Measurements from ENCODE around the gene DERL3. TPM values are rescaled to one million over a fixed set of nuclear protein-coding genes. Genes with fewer than 3 reads are reported as not detected.

DERL3 gene
- total and polyA plus RNA-seq, 2 experiments from 2014 or later: 13.6 to 19.5 TPM

DNA sequence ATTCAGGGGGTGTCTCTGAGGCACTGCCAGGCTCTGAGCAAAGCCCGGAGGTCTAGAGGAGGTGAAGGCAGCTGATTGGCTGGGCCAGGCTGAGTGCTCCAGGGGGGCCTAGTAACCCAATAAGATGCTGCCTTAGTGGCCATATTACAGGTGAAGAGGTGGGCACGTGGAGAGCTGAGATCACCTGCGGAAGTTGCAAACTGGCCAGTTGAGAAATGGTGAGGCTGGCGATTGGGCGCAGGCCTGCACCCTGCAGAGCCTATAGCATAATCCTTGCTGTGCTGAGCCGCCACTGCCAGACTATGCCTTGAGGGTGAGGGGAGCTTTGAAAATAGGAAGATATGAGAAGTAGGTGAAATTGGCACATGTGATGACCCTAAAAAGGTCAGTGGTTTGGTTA is 21.7 kb downstream of the DERL3 start:
- Mint-ChIP-seq H3K9me3 (no peaks in the 10 kb centered on the region; the same call in 2 of the 3 replicates), H3K36me3 (ENCODE audit: low read depth) (peaks cover 94% of the 10 kb centered on the region), H3K4me1 (peaks cover 9% of the 10 kb centered on the region; the same call in 2 of the 3 replicates), H3K27me3 (ENCODE audit: insufficient read depth, low read depth, poor library complexity) (peaks cover 14% of the 10 kb centered on the region), H3K27ac (no peak overlapping the region), H3K4me3 (no peak overlapping the region)
- no peaks in the 10 kb centered on the region; the same call in 1 of the 2 replicates for H4K20me1 ChIP-seq (replicated peaks; ENCODE audit: insufficient read depth)
- no peak overlapping the region for H2AFZ ChIP-seq
- no peak for TF ChIP-seq POLR2AphosphoS5 (IDR thresholded peaks at IDR 0.05; ENCODE audit: low read depth)
- TF ChIP-seq EZH2 (IDR thresholded peaks at IDR 0.05; ENCODE audit: low read depth, unreplicated experiment): no peak
- TF ChIP-seq CTCF (conservative IDR thresholded peaks at IDR 0.05; ENCODE audit: low read depth in 2 of 2): no peak
- no peak for TF ChIP-seq STAT1 (IDR thresholded peaks at IDR 0.05; ENCODE audit: unreplicated experiment)
- TF ChIP-seq ZNF114 (CRISPR knock-in tag; IDR thresholded peaks at IDR 0.05): no peak
- no peak for TF ChIP-seq NANOG (IDR thresholded peaks at IDR 0.05; ENCODE audit: borderline replicate concordance)
- no peak for TF ChIP-seq CREB1 (CRISPR knock-in tag; IDR thresholded peaks at IDR 0.05; ENCODE audit: low read depth)
- no peak for TF ChIP-seq JUNB (IDR thresholded peaks at IDR 0.05; ENCODE audit: unreplicated experiment)
- no peak for TF ChIP-seq EZH2phosphoT487 (IDR thresholded peaks at IDR 0.05; ENCODE audit: unreplicated experiment)
- no peak for TF ChIP-seq REST (IDR thresholded peaks at IDR 0.05; ENCODE audit: unreplicated experiment)
- no peak for TF ChIP-seq ETS1 (IDR thresholded peaks at IDR 0.05)
- TF ChIP-seq, protein P1, sequence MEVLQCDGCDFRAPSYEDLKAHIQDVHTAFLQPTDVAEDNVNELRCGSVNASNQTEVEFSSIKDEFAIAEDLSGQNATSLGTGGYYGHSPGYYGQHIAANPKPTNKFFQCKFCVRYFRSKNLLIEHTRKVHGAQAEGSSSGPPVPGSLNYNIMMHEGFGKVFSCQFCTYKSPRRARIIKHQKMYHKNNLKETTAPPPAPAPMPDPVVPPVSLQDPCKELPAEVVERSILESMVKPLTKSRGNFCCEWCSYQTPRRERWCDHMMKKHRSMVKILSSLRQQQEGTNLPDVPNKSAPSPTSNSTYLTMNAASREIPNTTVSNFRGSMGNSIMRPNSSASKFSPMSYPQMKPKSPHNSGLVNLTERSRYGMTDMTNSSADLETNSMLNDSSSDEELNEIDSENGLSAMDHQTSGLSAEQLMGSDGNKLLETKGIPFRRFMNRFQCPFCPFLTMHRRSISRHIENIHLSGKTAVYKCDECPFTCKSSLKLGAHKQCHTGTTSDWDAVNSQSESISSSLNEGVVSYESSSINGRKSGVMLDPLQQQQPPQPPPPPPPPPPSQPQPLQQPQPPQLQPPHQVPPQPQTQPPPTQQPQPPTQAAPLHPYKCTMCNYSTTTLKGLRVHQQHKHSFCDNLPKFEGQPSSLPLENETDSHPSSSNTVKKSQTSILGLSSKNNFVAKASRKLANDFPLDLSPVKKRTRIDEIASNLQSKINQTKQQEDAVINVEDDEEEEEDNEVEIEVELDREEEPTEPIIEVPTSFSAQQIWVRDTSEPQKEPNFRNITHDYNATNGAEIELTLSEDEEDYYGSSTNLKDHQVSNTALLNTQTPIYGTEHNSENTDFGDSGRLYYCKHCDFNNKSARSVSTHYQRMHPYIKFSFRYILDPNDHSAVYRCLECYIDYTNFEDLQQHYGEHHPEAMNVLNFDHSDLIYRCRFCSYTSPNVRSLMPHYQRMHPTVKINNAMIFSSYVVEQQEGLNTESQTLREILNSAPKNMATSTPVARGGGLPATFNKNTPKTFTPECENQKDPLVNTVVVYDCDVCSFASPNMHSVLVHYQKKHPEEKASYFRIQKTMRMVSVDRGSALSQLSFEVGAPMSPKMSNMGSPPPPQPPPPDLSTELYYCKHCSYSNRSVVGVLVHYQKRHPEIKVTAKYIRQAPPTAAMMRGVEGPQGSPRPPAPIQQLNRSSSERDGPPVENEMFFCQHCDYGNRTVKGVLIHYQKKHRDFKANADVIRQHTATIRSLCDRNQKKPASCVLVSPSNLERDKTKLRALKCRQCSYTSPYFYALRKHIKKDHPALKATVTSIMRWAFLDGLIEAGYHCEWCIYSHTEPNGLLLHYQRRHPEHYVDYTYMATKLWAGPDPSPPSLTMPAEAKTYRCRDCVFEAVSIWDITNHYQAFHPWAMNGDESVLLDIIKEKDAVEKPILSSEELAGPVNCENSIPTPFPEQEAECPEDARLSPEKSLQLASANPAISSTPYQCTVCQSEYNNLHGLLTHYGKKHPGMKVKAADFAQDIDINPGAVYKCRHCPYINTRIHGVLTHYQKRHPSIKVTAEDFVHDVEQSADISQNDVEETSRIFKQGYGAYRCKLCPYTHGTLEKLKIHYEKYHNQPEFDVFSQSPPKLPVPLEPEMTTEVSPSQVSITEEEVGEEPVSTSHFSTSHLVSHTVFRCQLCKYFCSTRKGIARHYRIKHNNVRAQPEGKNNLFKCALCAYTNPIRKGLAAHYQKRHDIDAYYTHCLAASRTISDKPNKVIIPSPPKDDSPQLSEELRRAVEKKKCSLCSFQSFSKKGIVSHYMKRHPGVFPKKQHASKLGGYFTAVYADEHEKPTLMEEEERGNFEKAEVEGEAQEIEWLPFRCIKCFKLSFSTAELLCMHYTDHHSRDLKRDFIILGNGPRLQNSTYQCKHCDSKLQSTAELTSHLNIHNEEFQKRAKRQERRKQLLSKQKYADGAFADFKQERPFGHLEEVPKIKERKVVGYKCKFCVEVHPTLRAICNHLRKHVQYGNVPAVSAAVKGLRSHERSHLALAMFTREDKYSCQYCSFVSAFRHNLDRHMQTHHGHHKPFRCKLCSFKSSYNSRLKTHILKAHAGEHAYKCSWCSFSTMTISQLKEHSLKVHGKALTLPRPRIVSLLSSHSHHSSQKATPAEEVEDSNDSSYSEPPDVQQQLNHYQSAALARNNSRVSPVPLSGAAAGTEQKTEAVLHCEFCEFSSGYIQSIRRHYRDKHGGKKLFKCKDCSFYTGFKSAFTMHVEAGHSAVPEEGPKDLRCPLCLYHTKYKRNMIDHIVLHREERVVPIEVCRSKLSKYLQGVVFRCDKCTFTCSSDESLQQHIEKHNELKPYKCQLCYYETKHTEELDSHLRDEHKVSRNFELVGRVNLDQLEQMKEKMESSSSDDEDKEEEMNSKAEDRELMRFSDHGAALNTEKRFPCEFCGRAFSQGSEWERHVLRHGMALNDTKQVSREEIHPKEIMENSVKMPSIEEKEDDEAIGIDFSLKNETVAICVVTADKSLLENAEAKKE (CRISPR knock-in tag; IDR thresholded peaks at IDR 0.05): no peak
- TF ChIP-seq ZNF331 (CRISPR knock-in tag; IDR thresholded peaks at IDR 0.05; ENCODE audit: low read depth): no peak
- H3K27ac ChIP-seq (ENCODE audit: low read depth): no peak overlapping the region
- no peaks in the 10 kb centered on the region for H3K79me2 ChIP-seq (replicated peaks; ENCODE audit: insufficient read depth)
- no peaks in the 10 kb centered on the region for H3K27me3 ChIP-seq (ENCODE audit: insufficient read depth)
- DNase-seq (ENCODE audit: low spot score): no peak
- H3K4me1 ChIP-seq (ENCODE audit: insufficient read depth): no peaks in the 10 kb centered on the region
- peaks cover 42% of the 10 kb centered on the region for H3K36me3 ChIP-seq (ENCODE audit: insufficient read depth)
- H3K9me2 ChIP-seq (ENCODE audit: insufficient read depth): 0 out of 2 replicates have a peak, but pooled peaks cover 4% of the 10 kb centered on the region
- H3F3A ChIP-seq (replicated peaks; ENCODE audit: low read depth): no peaks in the 10 kb centered on the region
- ATAC-seq: no peak
- H3K4me3 ChIP-seq: no peak overlapping the region
- no peak overlapping the region for H3K4me2 ChIP-seq

All from GM23338 (cell line).